T-helper 2 cell (primary cell): Measurements from ENCODE around the gene ATF6.
"Not testable (repeated sequence)": the region's sequence is repeated elsewhere in the genome, so short reads cannot be mapped to it uniquely, and the experiment has no call there.

Experiments used
- DNase-seq, 5 experiments: peaks; one replicate each; pipeline versions ENCODE4 v3.0.0 to v3.0.0-alpha.2; 2012 to 2022

ATF6 gene

DNA sequence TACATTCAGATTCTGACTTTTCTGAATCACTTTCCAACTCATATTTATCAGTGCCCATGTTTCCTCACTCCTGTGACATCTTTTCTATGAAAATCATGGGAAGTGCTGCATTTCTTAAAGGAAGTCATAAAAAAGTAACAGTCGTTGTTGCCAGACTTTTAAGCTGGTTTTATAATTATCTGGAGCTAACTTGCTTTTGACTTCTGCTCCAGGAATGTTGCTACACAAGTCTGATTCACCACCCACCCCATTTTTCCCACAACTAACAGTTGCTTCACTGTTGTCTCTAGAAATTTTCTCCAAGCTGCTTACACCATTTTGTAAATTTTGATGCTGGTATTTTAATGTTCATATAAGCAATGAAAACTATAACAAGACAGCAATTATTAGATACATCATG lies 32.6 kb upstream of the ATF6 start:
- DNase-seq, result no peak

DNA sequence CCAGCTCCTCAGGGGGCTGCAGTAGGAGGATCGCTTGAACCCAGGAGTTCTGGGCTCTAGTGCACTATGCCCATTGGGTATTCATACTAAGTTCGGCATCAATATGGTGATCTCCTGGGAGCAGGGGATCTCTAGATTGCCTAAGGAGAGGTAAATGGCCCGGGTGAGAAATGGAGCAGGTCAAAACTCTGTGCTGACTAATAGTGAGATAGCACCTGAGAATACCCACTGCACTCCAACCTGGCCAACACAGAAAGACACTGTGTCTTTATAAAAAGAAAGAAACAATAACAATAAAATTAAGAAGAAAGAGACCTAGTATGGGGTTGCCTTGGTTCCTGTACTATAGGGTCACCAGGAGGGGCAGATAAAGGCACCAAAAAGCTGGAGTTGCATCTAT lies 30.3 kb upstream of the ATF6 start:
- no peak for DNase-seq

DNA sequence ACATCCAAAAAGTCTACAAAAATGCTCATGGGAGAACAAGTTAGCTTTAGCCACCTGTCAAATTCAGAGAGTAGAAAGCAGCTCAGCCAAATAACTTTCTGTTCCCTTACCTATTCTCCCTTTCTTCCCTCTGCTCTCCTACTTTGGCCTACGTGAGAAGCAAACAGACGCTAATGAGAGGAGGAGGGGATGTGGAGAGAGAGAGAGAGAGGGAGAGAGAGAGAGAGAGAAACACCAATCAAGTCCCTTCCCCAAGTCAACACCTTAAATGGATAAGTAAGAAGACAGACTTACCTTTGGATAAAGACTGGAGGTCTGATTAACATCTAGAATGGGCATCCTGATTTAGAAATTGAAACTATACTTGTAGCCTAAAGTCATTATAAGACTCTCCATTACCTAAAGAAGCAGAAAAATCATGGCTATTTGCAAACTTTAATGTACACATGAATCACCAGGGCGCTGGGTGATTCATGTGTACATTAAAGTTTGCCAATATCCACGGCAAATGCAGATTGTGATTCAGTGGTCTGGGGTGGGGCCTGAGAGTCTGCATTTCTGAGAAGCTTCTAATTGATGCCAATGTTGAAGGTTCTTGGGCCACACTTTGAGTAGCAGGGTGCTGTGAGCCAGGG lies 29.7 kb upstream of the ATF6 start:
- DNase-seq, result no peak

DNA sequence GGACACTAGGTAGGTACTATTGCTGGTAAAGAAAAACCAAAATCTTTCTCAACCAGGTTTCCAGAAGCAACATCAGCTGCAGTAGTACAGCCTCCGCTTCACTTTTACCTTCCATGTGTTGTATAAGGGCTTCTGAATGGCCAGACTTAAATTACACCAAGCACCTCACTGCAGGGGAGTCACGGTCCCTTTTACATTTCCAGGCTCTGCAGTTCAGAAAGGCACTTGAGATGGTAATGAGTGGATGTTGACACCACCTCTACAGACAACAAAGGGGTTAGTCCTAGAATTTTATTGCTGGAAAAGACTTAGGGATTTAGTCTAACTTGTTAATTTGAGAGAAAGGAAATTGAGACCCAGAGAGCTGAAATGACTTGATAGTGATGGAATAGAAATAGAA lies 28.5 kb upstream of the ATF6 start:
- no peak for DNase-seq

DNA sequence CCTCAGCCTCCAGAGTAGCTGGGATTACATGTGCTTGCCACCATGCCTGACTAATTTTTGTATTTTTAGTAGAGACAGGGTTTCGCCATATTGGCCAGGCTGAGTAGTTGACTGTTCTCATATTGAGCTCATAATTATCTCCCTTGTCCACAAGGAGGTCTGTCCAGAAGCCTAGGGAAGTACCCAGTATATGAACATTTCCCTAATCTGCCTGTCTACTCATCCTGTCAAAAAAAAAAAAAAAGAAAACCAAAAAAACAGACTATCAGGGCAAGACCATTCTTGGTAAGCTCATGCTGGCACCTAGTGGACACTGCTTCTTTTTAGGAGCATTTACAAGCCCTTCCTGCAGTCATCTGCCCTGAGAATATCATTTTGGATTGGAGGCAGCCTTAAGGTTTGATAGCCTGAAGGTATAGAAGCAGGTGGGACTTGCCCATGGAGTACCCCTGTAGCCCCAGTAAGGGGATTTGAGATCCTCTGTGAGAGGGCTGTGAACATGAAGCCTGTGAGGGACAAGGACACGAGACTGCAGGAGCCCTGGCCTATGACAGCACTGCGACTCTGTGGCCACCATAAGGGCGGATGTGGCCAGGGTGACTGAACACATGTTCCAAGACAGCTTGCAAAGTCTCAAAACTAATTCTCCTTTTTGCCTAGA lies 27.4 kb upstream of the ATF6 start:
- peak in 2 of 5 experiments; percentile 64 to 79 for DNase-seq

DNA sequence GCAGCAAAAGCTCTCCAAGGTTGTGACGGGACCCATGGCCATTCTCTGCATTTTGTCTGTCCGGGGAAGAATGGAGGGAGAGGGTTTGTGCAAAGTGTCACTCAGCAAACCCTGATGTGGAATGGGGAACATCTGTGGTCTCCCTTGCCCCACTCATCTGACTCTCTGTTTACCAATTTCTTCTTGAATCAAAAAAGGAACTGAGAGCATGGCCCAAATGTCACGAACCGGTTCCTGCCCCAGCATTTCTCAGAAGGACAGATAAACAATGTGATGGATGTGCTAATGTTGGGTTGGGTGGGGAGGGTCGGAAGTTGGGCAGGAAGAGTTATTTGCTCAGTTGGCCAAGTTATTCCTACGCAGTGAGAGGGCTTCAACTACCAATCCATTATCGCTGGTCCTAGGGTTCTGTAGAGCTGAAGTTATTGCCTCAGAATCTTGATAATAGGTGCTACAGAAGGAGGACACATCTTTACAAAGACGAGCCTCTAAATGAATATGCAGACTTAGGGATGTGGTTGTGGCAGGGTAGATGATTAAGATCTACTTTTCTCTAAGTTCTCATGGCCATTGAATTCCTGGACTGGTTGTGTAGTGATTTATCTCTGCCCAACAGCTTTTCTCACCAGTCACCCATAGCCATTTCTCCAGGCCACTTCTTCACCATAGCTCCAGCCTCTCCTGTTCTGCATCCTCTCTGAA lies 26.1 kb upstream of the ATF6 start:
- DNase-seq, result peak in 1 of 5 experiments; percentile 53

DNA sequence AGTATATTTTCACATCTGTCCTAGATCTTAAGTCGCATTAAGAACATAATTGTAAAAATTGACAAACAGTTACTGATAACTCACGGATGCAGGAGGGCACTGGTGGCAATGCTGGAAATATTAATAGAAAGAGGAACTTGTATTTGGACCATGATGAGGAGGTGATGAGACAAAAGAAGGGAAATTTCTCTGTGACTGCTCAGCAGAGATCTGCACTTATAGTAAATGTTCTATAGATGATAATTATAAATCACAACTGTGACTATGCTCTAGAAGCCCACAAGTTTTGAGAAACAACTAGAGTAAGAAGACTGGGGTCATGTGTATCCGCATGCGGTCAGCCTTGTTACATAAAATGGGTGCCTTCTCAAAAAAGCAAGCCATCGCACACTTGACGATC lies 25.2 kb upstream of the ATF6 start:
- DNase-seq, result no peak

DNA sequence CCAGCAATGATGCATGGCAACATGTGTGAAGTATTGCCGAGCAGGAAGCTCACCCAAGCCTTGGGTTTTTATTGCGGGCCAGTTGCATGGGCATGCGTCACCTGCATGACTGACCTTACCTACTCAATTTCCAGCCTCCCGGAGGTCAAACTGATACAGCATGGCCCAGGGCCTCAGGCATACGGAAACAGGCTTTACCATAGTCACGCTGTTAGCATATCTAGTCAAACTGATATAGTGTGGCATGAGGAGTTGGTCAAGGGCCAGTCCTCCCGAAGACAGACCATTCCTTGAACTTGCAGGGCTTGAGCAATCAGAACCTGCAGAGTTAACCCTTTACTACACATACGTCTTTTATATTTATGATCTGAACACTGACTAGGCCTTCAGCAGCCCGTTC lies 22.9 kb upstream of the ATF6 start:
- no peak for DNase-seq

DNA sequence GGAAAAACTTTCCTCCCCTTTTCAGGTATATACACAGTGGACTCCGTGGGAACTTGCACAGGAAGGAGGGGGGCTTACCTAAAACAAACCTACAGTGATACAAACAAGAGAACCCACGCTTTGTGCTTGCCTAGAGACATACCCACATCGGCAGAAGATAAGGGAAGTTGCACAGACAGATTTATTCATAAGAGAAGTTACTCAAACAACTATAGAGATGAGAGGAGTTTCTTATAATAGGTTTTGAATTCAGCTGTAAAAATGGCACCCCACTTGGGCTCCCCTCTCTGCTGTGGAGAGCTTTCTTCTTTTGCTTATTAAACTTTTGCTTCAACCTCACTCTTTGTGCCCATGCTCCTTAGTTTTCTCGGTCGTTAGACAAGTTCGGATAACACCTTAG lies 18.3 kb upstream of the ATF6 start:
- no peak for DNase-seq

DNA sequence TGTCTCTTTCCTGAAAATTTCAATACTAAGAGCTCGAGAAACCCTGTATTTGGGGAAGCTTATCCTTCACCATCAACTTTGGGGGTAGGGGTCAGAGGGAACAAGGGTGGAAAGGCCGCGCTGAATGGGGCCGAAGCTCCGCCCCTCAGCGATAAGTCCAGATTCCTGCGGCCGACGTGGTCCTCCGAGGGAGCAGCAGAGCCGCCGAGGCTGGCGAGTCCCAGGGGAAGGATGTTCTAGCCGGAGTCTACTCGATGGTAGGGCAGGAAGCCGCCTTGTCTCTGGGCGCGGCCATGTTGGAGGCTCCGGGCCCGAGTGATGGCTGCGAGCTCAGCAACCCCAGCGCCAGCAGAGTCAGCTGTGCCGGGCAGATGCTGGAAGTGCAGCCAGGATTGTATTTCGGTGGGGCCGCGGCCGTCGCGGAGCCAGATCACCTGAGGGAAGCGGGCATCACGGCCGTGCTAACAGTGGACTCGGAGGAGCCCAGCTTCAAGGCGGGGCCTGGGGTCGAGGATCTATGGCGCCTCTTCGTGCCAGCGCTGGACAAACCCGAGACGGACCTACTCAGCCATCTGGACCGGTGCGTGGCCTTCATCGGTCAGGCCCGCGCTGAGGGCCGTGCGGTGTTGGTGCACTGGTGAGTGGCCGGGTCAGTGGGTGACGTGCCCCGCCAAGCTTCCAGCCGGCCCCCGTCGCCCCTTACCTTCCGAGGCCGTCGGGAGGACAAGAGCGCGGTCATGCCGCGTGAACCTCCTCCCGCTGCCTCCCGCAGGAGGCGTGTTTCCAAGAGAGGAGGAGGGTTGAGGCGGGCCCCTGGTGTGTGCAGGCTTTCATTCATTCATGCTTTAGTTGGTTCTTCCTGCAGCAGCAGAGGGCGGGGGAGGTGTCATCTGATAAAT lies 16.4 kb upstream of the ATF6 start, which contains the start of gene DUSP12:
Gene DUSP12, plus strand, starts transcription at position 278 of the 899 bp plus-strand sequence. Its CDS starts 16 bp downstream, at position 294.
- DNase-seq, result peak; percentile 51 to 93 (median 82)

DNA sequence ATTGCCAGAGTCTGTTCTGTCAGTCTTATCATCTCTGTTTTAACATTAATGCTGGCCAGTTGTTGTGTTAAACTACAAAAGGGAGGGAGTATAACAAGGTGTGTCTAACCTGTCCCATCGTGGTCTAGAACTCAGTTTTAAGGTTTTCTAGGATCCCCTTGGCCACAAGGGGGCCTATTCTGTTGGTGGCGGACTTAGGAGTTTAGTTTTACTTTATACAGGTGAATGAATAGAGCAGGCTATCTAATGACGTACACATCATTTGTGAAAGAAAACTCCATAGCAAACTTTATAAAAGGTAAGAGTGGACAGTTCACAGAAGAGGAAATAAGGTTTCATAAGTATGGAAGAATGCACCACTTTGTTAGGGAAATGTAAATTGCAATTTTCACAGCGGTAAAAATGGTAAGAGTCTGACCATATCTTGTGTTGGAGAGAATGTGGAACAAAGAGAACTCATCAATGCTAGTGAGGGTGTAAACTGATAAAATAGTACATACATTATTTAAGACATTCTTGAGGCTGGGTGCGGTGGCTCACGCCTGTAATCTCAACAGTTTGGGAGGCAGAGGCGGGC lies 2.5 kb upstream of the ATF6 start:
- DNase-seq, result peak in 2 of 5 experiments; percentile 9 to 76

DNA sequence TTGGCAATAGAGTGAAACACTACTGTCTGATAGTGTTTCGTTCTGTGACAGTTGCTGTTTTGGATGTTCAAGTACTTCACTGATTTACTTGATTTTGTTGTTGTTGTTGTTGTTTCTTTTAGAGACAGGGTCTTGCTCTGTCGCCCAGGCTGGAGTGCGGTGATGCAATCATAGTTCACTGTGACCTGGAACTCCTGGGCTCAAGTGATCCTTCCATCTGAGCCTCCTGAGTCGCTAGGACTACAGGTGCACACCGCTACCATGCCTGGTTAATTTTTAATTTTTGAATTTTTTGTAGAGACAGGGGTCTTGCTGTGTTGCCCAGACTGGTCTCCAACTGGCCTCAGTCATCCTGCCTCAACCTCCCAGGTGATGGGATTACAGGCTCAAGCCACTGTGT lies 2.3 kb downstream of the ATF6 start:
- no peak for DNase-seq

DNA sequence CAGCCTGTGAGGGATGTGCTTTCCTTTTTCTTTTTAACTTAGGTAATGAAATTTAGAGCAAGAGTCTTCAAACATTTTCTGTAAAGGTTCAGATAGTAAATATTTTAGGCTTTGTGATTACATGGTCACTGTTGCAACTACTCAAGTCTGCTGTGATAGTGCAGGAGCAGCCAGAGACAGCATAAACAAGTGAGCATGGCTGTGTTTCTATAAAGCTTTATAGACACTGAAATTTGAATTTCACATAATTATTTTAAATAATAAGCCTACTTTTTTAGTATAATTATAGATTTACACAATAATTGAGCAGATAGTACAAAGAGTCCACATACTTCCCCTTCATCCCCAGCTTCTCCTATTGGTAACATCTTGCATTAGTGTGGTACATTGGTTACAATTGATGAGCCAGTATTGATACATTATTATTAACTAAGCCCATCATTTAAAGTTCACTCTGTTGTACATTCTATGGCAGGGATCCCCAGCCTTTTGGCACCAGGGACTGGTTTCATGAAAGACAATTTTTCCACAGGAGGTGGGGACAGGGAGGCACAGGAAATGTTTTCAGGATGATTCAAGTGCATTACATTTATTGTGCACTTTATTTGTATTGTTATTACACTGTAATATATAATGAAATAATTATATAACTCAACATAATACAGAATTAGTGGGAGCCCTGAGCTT lies 3.0 kb downstream of the ATF6 start:
- DNase-seq, result no peak

DNA sequence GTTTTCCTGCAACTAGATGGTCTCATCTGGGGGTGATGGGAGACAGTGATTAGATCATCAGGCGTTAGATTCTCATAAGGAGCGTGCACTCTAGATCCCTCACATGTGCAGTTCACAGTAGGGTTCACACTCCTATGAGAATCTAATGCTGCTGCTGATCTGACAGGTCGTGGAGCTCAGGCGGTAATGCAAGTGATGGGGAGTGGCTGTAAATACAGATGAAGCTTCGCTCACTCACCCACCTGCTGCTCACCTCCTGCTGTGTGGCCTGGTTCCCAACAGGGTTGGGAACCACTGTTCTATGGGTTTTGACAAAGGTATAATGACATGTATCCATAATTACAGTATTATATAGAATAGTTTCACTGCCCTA lies 3.5 kb downstream of the ATF6 start:
- DNase-seq, result not testable (repeated sequence)

DNA sequence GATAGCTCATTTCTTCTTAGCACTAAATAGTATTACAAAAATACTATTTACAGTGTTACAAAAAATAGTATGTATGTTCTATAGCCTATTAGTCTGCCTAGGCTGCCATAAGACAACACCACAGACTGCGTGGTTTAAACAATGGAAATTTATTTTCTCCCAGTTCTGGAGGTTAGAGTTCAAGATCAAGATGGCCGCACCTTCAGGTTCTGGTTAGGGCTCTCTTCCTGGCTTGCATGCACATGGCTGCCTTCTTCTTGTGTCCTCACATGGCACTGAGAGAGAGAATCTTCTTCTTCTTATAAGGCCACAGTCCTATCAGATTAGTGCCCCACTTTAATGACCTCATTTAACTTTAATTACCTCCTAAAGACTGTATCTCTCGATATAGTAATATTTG lies 4.1 kb downstream of the ATF6 start:
- no peak for DNase-seq

DNA sequence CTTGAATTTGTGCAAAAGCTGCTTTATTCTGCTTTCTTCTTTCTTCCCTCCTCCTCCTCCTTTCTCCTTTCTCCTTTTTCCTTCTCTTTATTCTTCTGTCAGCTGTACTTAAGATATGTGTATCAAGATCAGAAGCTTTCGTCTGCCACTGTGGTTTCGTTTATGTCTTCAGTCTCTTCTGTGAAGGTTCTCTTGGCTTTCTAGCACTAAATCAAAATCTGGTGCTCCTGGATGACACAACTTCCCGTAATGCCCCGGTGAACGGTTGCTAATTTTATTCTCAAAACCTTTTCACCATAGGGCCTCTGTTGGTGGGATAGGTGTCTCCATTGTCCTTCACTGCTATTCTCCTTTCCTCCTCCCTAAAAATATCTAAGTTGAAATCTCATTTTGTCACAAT lies 5.0 kb downstream of the ATF6 start:
- DNase-seq, result peak in 1 of 5 experiments; percentile 68

DNA sequence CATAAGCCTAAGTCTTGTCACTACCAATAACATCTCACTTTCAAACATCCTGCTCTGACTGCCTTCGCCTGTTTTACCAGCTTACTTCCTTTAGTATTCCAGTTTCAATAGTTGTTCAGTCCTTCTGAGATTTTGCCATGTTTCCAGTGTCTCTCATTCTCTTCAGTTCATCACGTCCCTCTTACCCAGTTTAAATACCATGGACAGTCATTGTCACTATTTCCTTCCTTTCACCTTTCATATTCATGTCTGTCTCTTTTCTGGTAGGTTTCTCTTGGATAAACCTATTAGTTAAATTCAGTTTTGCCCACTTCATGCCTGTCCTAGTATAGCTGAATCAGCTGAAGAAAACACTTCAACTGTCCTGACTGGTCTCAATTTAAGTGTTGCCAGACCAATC lies 5.9 kb downstream of the ATF6 start:
- DNase-seq, result no peak

DNA sequence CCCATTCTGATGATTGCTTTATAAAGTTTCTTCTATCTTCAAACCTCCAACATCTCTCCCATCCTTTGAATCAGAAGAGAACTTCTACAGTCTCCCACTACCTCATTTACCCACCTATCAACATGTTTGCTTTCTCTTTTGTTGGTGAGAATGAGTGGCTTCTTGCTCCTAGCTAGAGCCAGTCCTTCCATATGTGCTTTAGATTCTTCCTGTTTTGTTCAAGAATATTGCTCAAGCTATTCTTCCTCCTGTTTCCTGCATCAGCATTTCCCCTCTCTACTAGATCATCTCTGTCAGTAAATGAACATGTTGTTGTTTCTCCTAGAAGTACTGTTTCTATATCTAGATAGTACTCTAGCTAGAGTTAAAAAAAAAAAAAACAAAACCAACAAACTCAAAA lies 6.3 kb downstream of the ATF6 start:
- no peak for DNase-seq

DNA sequence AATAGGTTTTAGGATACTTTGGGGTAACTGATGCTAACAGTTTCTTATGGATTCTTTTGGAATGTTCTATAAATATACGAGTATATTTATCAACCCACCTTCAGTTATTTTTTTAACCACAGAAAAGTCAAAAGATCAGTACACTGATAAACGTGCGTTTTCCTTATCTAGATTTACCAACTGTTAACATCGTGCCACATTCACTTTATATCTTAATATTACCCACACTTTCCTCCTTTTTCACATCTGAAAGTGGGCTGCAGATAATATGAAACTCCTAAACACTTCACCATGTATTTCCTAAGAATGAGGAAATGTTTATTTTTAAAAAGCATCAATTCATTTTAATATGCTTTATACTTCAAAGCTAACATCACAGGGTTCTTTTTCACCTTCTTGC lies 7.7 kb downstream of the ATF6 start:
- no peak for DNase-seq

DNA sequence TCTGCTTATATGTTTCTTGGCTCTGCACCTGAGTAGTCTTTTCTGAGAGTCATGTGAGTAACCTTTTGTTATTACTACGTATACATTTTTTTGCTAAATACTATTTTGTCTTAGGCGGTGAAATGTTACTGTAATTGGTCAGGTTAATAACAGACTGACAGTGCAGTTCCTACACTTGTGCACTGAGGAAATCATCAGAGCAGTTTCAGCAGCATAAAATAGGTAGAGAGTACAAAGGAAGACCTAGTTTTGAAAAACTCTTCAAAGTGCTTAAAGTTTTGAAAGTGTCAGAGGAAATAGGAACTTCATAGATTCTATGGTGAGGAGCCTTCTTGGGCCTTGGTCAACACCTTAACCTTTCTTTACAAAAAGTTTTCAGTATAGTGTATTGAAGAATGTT lies 11.1 kb downstream of the ATF6 start:
- no peak for DNase-seq

DNA sequence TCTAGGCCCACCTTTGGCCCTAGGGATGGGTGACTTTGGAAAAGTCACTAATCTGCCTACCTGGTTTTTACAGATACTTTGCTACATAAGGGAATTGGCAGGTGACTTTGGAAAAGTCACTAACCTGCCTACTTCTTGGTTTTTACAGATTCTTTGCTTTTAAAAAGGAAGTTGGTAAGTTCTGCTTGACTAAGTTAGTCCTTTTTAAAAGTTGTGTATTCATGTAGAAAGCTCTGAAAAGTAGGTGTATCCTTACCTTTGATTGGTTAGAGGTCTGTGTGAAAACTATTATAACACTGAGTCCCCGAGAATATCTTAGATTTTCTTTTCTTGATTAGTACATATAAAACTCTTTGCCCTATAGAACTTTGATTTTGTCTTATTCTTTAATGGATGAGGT lies 12.4 kb downstream of the ATF6 start:
- DNase-seq, result no peak

DNA sequence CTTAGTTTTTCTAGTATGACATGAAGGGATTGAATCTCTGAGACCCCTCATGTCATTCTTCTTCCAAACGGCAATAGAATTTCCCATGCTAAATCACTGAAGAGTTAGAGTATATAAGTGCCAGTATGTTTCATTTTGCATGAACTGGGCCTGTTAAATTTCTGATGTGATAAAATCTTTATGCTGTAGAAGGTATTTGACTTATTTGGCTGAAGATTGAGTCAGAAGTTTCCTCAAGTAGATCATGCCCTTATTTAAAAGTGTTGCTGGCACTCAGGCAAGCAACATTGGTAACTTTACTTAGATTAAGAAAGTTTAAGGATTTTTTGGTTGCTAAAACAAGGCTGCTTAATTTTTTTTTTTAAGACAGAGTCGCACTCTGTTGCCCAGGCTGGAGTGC lies 13.3 kb downstream of the ATF6 start:
- no peak for DNase-seq
